Measurements from ENCODE around the gene GALNT1.
"Not testable (repeated sequence)": the region's sequence is repeated elsewhere in the genome, so short reads cannot be mapped to it uniquely, and the experiment has no call there.

GALNT1 gene

GRCh38 chr18:35581546-35581897 is at the start of gene GALNT1:
Gene GALNT1, plus strand, starts transcription at chr18:35581740. Its CDS starts 72,923 bp downstream, at chr18:35654663.
- DNase-seq = no peak

- DNase-seq = no peak
Measured at GRCh38 chr18:35533916-35534405, 47.6 kb upstream of the GALNT1 start.

GRCh38 chr18:35535297-35535696 is 46.2 kb upstream of the GALNT1 start:
- DNase-seq = no peak

DNA sequence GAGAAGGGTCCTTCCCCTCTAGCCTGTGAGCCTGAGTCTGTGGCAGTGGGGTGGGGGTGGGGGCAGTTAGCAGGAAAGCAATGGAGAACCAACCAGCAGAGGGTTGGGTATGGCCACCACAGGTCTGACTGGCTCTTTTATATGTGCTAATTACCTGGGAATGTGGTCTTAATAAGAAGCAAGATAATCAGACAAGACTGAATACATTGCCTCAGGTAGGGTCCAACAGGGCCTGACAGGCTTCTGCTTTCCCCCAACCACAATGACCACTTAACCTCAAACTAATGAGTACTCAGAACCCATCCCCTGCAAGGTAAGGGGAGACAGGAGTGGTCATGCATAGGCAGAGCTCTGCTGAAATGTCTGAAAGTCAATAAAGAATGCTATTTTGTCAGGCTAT is 39.2 kb upstream of the GALNT1 start:
- DNase-seq = no peak

DNA sequence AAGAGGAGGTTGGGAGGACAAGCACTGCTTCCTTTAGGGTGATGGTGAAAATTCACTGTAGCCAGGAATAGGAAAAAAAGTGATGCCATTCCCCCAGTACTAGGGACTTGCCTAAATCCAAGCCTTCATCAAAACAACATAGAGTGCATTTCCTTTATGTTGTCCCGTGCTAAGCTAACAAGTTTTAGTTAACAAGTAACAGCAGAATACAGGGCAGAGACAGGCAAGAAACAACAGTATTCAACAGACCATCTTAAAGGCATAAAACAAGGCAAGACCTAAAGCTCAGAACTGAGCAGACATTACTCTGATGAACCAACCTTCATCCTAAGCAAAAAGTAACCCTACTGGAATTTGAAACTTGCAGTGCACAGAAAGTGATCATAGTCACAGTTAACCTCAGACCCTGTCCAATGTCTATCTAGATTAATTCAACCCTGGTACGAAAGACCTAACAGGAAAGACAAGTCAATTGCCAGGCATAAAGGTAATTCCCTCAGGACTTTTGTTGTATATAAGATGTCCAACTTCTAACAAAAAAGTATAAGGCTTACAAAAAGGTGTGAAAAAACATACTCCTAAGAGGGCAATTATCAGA is 34.4 kb upstream of the GALNT1 start:
- DNase-seq = no peak

DNA sequence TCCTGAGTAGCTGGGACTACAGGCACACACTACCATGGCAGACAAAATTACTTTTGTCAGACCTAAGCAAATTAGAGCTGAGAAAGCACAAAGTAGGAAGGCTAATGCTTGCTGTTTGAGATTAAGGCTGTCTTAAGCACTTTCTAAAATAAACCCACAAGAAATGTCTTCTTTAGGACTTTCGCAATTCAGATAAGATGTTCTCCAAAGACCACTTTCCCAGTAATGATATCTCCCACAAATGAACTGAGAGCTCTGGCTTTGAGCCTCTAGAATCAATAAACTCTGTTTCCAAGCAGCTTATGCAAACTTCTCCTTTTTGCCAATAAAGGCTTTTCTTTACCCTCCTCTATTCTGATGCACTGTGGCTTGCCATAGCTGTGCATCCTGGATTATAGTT is 32.0 kb upstream of the GALNT1 start:
- DNase-seq = no peak

DNA sequence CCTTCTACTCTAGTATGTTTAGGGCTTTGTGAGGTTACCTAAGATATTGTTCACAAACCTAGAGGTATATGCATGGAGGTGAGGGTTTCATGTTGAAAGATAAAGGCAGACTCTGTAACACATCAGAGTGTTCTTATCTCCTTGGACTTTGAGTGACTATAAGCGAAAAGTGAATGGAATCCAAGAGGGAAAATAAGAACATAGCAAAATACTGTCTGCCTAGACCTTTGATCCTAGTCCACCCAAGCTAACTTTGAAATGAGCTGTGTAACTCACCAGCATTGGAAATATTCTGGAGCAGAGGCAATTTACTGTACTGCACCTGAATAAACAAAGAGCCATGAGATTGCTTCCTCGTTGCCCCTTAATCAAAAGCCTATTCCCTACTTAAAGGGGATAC is 28.2 kb upstream of the GALNT1 start:
- no peak for DNase-seq

GRCh38 chr18:35555538-35555937 is 26.0 kb upstream of the GALNT1 start:
- DNase-seq = not testable (repeated sequence)

DNA sequence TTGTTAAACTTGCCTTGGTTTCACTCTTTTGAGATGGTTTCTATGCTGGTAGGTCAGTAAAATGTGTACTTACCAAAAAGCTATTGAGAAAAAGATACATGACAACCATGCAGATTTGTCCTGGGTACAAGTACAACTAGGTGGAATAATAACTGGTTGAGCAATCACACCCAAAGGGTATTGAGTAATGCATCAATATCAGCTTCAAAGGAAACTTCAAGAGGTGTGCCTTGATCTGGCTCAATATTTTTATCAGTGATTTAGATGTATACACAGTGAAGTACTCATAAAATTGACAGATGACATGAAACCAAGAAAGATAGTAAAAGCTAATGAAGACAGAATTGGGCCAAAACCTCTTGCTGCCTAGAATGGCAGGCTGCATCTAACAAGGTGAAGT is 21.7 kb upstream of the GALNT1 start:
- DNase-seq = no peak

GRCh38 chr18:35564795-35565453 is 16.6 kb upstream of the GALNT1 start:
- DNase-seq = no peak

- DNase-seq = no peak
Measured at GRCh38 chr18:35566019-35566418, 15.5 kb upstream of the GALNT1 start.

GRCh38 chr18:35570182-35570581 is 11.4 kb upstream of the GALNT1 start:
- DNase-seq = no peak

GRCh38 chr18:35571138-35571537 is 10.4 kb upstream of the GALNT1 start:
- DNase-seq = no peak

GRCh38 chr18:35572644-35573043 is 8.9 kb upstream of the GALNT1 start:
- DNase-seq = no peak

- DNase-seq = no peak
Measured at GRCh38 chr18:35573531-35573930, 8.0 kb upstream of the GALNT1 start.

- not testable (repeated sequence) for DNase-seq
Measured at GRCh38 chr18:35576240-35576845, 5.2 kb upstream of the GALNT1 start.

- DNase-seq = no peak
Measured at GRCh38 chr18:35577045-35577848, 4.3 kb upstream of the GALNT1 start.

- no peak for DNase-seq
Measured at GRCh38 chr18:35578481-35578880, 3.1 kb upstream of the GALNT1 start.

- DNase-seq = no peak
Measured at GRCh38 chr18:35578936-35579335, 2.6 kb upstream of the GALNT1 start.

DNA sequence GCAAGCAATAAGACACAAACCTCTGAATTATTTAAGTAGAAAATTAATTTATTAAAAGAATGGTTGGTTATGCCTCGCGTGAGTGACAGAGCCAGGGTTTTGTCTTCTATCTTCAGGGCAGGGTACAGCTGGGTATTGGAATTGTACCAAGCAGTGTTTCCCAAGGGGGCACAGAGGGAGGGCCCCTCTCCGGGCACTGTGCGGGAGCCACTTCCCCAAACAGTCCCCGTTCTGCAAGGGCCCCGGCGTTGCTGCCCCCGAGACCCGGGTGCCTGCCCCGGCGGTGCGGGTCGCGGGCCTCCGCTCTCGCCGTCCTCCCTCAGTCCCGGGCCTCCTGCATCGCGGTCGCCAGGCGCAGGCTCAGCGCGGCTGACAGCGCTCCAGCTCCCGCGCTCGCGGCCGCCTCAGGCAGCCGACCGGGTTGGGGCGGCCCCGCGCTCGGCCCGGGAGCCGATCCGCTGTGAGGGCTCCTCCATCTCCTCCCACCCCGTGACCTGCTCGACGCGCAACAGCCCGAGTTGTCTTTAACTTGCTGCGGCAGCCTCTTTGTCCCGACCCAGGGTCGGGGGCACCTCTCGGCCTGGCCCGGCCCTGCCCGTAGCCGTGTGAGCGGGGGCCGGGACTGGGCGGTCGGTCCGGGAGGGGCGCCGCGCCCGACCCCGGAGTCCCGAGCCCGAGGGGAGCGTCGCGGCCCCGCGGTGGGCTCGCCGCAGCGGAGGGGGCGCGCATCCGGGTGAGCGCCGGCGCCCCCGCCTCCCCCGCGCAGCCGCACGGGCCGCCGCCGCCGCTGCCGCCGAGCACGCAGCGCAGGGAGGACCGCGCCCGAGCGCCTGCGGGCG is 620 bp upstream of the GALNT1 start:
- peak; percentile 61 to 67 for DNase-seq

DNA sequence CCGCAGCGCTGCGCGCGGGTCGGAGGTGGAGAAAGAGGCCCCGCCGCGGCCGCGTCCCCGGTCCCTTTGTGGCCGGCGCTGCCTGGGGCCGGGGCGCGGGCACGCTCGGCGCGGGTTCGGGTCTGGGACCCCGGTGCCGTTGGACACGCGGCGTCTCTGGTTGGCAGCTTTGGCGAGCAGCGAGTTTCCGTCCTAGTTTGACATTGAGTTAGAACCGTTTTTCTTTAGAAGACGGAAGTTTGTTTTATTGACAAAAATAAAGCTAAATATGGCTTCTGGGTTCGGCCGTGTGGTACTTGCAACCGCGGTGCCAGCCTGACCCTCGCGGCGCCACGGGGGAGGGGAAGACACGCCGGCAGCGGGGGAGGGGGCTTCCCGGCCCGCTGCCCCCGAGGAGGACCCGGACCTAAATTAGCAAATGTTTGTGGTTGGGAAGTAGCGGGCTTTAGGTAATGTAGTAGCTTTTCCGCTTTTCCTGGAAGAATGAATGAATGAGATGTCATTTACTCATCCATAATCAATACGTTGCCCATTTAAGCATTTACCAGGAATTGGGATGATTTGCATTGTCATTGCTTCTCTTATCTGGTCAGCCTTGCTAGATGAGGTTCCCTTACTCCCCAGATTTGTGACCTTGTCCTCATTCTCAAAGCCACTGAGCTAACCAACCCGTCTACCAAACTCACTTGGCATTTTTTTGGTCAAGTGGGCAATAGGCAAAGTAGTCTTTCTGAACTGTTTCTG is 530 bp downstream of the GALNT1 start:
- DNase-seq = peak; percentile 1 to 29

Data from CD4-positive, alpha-beta T cell treated with Interferon alpha-2 for 1 hour (primary cell).